WTC11 (cell line): ENCODE measurements around the gene GAP43. TPM values are rescaled to one million over a fixed set of nuclear protein-coding genes. Genes with fewer than 3 reads are reported as not detected.

ENCODE experiments used
- ATAC-seq: fragments of 200-7000 bp; cut with Tn5 transposase; 2 replicates; pipeline ENCODE4 v1.10.0; 2021; ENCODE audit warnings: mild to moderate bottlenecking, moderate library complexity
- CTCF ChIA-PET: fragments of 300-600 bp; sonication (Branson Sonifier 250); formaldehyde crosslinking; loops from one replicate; lab custom pipeline; 2021; ENCODE audit warnings: antibody characterized with exemption; lab: Charles Lee
- POLR2A ChIA-PET: fragments of 350-600 bp; sonication (Branson Sonifier 250); formaldehyde crosslinking; loops from one replicate; lab custom pipeline; 2021; ENCODE audit warnings: antibody characterized with exemption; lab: Charles Lee
- DNase-seq: peaks from one replicate; pipeline ENCODE4 v3.0.0; 2021; ENCODE audit warnings: low spot score
- H3K27ac Mint-ChIP-seq: 2 replicates; pipeline ENCODE4 v1.8.0; 2021; ENCODE audit warnings: mixed read lengths
- H3K27me3 Mint-ChIP-seq: 2 replicates; pipeline ENCODE4 v1.8.0; 2021; ENCODE audit warnings: low read depth, mild to moderate bottlenecking, moderate library complexity, mixed read lengths
- H3K36me3 Mint-ChIP-seq: 2 replicates; pipeline ENCODE4 v1.8.0; 2021; ENCODE audit warnings: mixed read lengths
- H3K4me1 Mint-ChIP-seq: 2 replicates; pipeline ENCODE4 v1.8.0; 2022; ENCODE audit warnings: mixed read lengths
- H3K4me3 Mint-ChIP-seq: 2 replicates; pipeline ENCODE4 v1.8.0; 2021; ENCODE audit warnings: mild to moderate bottlenecking, moderate library complexity, mixed read lengths
- H3K9me3 Mint-ChIP-seq: 2 replicates; pipeline ENCODE4 v1.8.0; 2021; ENCODE audit warnings: mixed read lengths
- ATF3 ChIP-seq: sonication (generic); formaldehyde crosslinking; conservative IDR thresholded peaks from 2 replicates; pipeline ENCODE4 v1.8.1; 2022; ENCODE audit warnings: mild to moderate bottlenecking, missing genetic modification reagents
- CREB1 ChIP-seq: sonication (generic); formaldehyde crosslinking; IDR thresholded peaks from 2 replicates; pipeline ENCODE4 v1.8.0; 2023; ENCODE audit warnings: mild to moderate bottlenecking, missing genetic modification reagents
- CREM ChIP-seq: sonication (generic); formaldehyde crosslinking; IDR thresholded peaks from 2 replicates; pipeline ENCODE4 v1.8.1; 2022; ENCODE audit warnings: mild to moderate bottlenecking, missing genetic modification reagents, moderate library complexity
- E2F1 ChIP-seq: sonication (generic); formaldehyde crosslinking; IDR thresholded peaks from 2 replicates; pipeline ENCODE4 v1.8.0; 2022; ENCODE audit warnings: mild to moderate bottlenecking, missing genetic modification reagents
- EMX1 ChIP-seq: fragments of 250-450 bp; sonication (Bioruptor Pico); IDR thresholded peaks from 2 replicates; pipeline ENCODE4 v1.8.0; 2021; ENCODE audit warnings: mild to moderate bottlenecking
- GABPB1 ChIP-seq: sonication (generic); formaldehyde crosslinking; IDR thresholded peaks from 2 replicates; pipeline ENCODE4 v1.8.1; 2023; ENCODE audit warnings: mild to moderate bottlenecking, missing genetic modification reagents
- GTF2I ChIP-seq: fragments of 250-450 bp; sonication (Bioruptor Pico); conservative IDR thresholded peaks from 2 replicates; pipeline ENCODE4 v1.4.0; 2021; ENCODE audit warnings: mild to moderate bottlenecking
- IRF2 ChIP-seq: sonication (generic); formaldehyde crosslinking; IDR thresholded peaks from 2 replicates; pipeline ENCODE4 v1.8.0; 2022; ENCODE audit warnings: low read depth, missing genetic modification reagents, borderline replicate concordance
- KAT7 ChIP-seq: sonication (generic); formaldehyde crosslinking; IDR thresholded peaks from 2 replicates; pipeline ENCODE4 v1.8.1; 2023; ENCODE audit warnings: missing genetic modification reagents, mild to moderate bottlenecking, borderline replicate concordance
- NFYB ChIP-seq: sonication (generic); formaldehyde crosslinking; conservative IDR thresholded peaks from 2 replicates; pipeline ENCODE4 v1.8.0; 2022; ENCODE audit warnings: low read depth, missing genetic modification reagents
- PREB ChIP-seq: sonication (generic); formaldehyde crosslinking; IDR thresholded peaks from 2 replicates; pipeline ENCODE4 v1.8.1; 2022; ENCODE audit warnings: mild to moderate bottlenecking, missing genetic modification reagents, moderate library complexity, borderline replicate concordance
- SMAD3 ChIP-seq: sonication (generic); formaldehyde crosslinking; IDR thresholded peaks from 2 replicates; pipeline ENCODE4 v1.8.0; 2022; ENCODE audit warnings: missing genetic modification reagents, mild to moderate bottlenecking, borderline replicate concordance
- SP1 ChIP-seq: sonication (generic); formaldehyde crosslinking; conservative IDR thresholded peaks from 2 replicates; pipeline ENCODE4 v1.8.1; 2022; ENCODE audit warnings: missing genetic modification reagents
- TEAD1 ChIP-seq: sonication (generic); formaldehyde crosslinking; IDR thresholded peaks from 2 replicates; pipeline ENCODE4 v1.8.0; 2022; ENCODE audit warnings: mild to moderate bottlenecking, missing genetic modification reagents
- ZNF317 ChIP-seq: sonication (generic); formaldehyde crosslinking; IDR thresholded peaks from 2 replicates; pipeline ENCODE4 v1.8.1; 2023; ENCODE audit warnings: low read depth, mild to moderate bottlenecking, moderate library complexity, missing genetic modification reagents, borderline replicate concordance
- ZNF425 ChIP-seq: fragments of 250-450 bp; sonication (Bioruptor Pico); conservative IDR thresholded peaks from 2 replicates; pipeline ENCODE4 v1.9.0; 2021; ENCODE audit warnings: mild to moderate bottlenecking
- ZNF532 ChIP-seq: fragments of 250-450 bp; sonication (Bioruptor Pico); IDR thresholded peaks from 2 replicates; pipeline ENCODE4 v1.9.0; 2021; ENCODE audit warnings: mild to moderate bottlenecking, borderline replicate concordance
- total RNA-seq: library from RNA; stranded (reverse); gene quantifications from 3 replicates; pipeline ENCODE4 v1.2.3, GENCODE V29; 2021
- TF ChIP-seq, protein P1 (sequence below): fragments of 250-450 bp; sonication (Bioruptor Pico); IDR thresholded peaks from 2 replicates; pipeline ENCODE4 v1.9.0; 2021; ENCODE audit warnings: moderate library complexity, mild to moderate bottlenecking, inconsistent platforms, borderline replicate concordance
- TF ChIP-seq, protein P2 (sequence below): fragments of 250-450 bp; sonication (Bioruptor Pico); IDR thresholded peaks from 2 replicates; pipeline ENCODE4 v2.1.2; 2022; ENCODE audit warnings: mild to moderate bottlenecking, moderate library complexity
- TF ChIP-seq, protein P3 (sequence below): sonication (generic); formaldehyde crosslinking; IDR thresholded peaks from 2 replicates; pipeline ENCODE4 v1.8.1; 2023; ENCODE audit warnings: mild to moderate bottlenecking, missing genetic modification reagents, moderate library complexity
- TF ChIP-seq, protein P4 (sequence below): sonication (generic); formaldehyde crosslinking; IDR thresholded peaks from 2 replicates; pipeline ENCODE4 v1.8.0; 2022; ENCODE audit warnings: mild to moderate bottlenecking, missing genetic modification reagents

Gene GAP43
- total RNA-seq, 1 experiment from 2014 or later = 19.9 TPM

GRCh38 chr3:115590873-115591272 is 32.4 kb upstream of the GAP43 start:
- peaks cover 25% of the 10 kb centered on the region for H3K36me3 Mint-ChIP-seq
- no peak for DNase-seq
- ATAC-seq = no peak
- H3K9me3 Mint-ChIP-seq = peaks cover 27% of the 10 kb centered on the region
- no peak overlapping the region for H3K27ac Mint-ChIP-seq
- ChIA-PET POLR2A (no interaction called here), CTCF (no interaction called here)
- TF ChIP-seq ATF3 (CRISPR knock-in tag) (no peak), GTF2I (no peak), CREM (no peak), IRF2 (CRISPR knock-in tag) (no peak), ZNF317 (CRISPR knock-in tag) (no peak)
- TF ChIP-seq, protein P1, sequence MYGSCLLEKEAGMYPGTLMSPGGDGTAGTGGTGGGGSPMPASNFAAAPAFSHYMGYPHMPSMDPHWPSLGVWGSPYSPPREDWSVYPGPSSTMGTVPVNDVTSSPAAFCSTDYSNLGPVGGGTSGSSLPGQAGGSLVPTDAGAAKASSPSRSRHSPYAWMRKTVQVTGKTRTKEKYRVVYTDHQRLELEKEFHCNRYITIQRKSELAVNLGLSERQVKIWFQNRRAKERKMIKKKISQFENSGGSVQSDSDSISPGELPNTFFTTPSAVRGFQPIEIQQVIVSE (CRISPR knock-in tag) = no peak
- peaks cover 7% of the 10 kb centered on the region for H3K4me1 Mint-ChIP-seq
- H3K27me3 Mint-ChIP-seq = no peaks in the 10 kb centered on the region
- H3K4me3 Mint-ChIP-seq = no peak overlapping the region

DNA sequence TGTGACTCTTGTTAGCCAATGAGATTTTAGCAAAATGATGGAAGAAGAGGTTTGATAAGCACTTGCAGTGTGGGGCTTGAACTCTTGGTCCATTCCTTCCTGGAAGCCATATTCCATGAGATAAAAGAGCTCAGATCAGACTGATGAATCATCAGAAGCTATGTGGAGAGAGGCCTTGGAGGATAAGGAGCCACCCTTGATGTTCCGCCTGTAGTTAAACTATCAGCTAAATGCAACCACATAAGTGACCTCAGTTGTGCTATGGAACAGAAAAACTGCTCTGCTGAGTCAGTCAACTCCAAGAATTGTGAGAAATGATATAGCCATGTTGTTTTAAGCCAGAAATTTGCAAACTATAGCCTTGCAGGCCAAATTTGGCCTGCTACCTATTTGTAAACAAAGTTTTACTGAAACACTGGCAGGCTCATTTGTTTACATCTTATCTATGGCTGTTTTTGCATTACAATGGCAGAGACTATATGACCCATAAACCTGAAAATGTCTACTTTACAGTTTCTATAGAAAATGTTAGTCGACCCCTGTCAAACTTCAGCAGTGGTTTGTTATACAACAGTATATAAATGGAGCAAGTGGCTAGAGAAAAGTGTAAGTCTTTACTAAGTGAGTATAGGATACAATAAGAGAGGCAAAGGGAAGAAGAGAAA is 27.6 kb upstream of the GAP43 start:
- ATAC-seq = no peak
- POLR2A ChIA-PET = no interaction called here
- Mint-ChIP-seq H3K4me3 (no peak overlapping the region), H3K36me3 (peaks cover 39% of the 10 kb centered on the region), H3K27me3 (no peaks in the 10 kb centered on the region), H3K9me3 (peaks cover 54% of the 10 kb centered on the region), H3K4me1 (no peaks in the 10 kb centered on the region), H3K27ac (no peak overlapping the region)
- no peak for DNase-seq
- CTCF ChIA-PET = no interaction called here
- TF ChIP-seq TEAD1 (CRISPR knock-in tag) = no peak
- TF ChIP-seq KAT7 (CRISPR knock-in tag) = no peak
- no peak for TF ChIP-seq SMAD3 (CRISPR knock-in tag)
- no peak for TF ChIP-seq ZNF532
- TF ChIP-seq, protein P2, sequence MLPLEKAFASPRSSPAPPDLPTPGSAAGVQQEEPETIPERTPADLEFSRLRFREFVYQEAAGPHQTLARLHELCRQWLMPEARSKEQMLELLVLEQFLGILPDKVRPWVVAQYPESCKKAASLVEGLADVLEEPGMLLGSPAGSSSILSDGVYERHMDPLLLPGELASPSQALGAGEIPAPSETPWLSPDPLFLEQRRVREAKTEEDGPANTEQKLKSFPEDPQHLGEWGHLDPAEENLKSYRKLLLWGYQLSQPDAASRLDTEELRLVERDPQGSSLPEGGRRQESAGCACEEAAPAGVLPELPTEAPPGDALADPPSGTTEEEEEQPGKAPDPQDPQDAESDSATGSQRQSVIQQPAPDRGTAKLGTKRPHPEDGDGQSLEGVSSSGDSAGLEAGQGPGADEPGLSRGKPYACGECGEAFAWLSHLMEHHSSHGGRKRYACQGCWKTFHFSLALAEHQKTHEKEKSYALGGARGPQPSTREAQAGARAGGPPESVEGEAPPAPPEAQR = no peak
- TF ChIP-seq PREB (CRISPR knock-in tag) = no peak
- no peak for TF ChIP-seq SP1 (CRISPR knock-in tag)
- no peak for TF ChIP-seq E2F1 (CRISPR knock-in tag)
- no peak for TF ChIP-seq NFYB
- no peak for TF ChIP-seq EMX1 (CRISPR knock-in tag)
- TF ChIP-seq CREB1 = no peak
- TF ChIP-seq ZNF425 (CRISPR knock-in tag) = no peak
- TF ChIP-seq, protein P3, sequence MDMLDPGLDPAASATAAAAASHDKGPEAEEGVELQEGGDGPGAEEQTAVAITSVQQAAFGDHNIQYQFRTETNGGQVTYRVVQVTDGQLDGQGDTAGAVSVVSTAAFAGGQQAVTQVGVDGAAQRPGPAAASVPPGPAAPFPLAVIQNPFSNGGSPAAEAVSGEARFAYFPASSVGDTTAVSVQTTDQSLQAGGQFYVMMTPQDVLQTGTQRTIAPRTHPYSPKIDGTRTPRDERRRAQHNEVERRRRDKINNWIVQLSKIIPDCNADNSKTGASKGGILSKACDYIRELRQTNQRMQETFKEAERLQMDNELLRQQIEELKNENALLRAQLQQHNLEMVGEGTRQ = no peak
- no peak for TF ChIP-seq GABPB1 (CRISPR knock-in tag)
- TF ChIP-seq, protein P4, sequence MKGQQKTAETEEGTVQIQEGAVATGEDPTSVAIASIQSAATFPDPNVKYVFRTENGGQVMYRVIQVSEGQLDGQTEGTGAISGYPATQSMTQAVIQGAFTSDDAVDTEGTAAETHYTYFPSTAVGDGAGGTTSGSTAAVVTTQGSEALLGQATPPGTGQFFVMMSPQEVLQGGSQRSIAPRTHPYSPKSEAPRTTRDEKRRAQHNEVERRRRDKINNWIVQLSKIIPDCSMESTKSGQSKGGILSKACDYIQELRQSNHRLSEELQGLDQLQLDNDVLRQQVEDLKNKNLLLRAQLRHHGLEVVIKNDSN (CRISPR knock-in tag) = no peak
